ENCODE results near the gene SULT2B1. TPM values are rescaled to one million over a fixed set of nuclear protein-coding genes. Genes with fewer than 3 reads are reported as not detected.
A peak's percentile ranks its signal among the peaks of the same experiment; 100 is the strongest.

Gene SULT2B1
- total and polyA plus RNA-seq, 2 of the 4 experiments (the other 2 are of a cell fraction): 0.09 TPM; not detected in 1

DNA sequence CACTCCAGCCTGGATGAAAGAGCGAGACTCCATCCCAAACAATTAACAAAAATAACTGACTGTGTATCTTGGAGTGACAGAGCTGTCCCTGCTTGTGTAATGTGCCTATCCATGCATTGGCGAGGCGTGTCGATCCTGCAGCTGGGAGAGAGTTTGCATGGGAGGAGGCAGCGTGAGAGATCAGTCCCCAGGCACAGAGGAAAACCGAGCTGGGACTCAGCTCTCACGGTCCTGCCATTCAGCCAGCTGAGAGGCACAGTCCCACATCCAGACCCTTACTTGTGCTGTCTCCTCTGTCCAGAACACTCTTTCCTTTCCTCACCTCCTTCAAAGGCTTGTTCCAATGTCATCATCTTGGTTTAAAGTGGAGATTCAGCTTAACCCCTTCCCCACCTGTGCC is 11.9 kb upstream of the SULT2B1 start:
- no peak overlapping the region for H2BK15ac ChIP-seq (ENCODE audit: low read depth, low read length)
- H3K4ac ChIP-seq (ENCODE audit: low read depth, low read length): no peak overlapping the region
- TF ChIP-seq FOS (IDR thresholded peaks at IDR 0.05; ENCODE audit: low read depth, low read length): no peak
- no peak for TF ChIP-seq ELK1 (IDR thresholded peaks at IDR 0.05; ENCODE audit: borderline replicate concordance, low read depth, low read length)
- TF ChIP-seq RAD21 (IDR thresholded peaks at IDR 0.05; ENCODE audit: low read length): no peak
- no peak for TF ChIP-seq MXI1 (IDR thresholded peaks at IDR 0.05; ENCODE audit: borderline replicate concordance, low read depth, low read length)
- TF ChIP-seq RCOR1 (IDR thresholded peaks at IDR 0.05; ENCODE audit: insufficient replicate concordance, low read length): no peak
- no peak for TF ChIP-seq CTCF (conservative IDR thresholded peaks at IDR 0.05; ENCODE audit: low read depth, low read length)
- no peaks in the 10 kb centered on the region for H3K79me1 ChIP-seq (ENCODE audit: low read depth in 1 of 2, low read length in 2 of 2)
- no peak overlapping the region for H3K56ac ChIP-seq (ENCODE audit: extremely low read depth, insufficient read depth, low read length)
- no TSS peak for BruUV-seq (replicated peaks)
- no peak overlapping the region for H3K14ac ChIP-seq (replicated peaks; ENCODE audit: low read depth, low read length)
- H3K36me3 ChIP-seq (ENCODE audit: control insufficient read depth, insufficient read depth, low read length): no peaks in the 10 kb centered on the region
- H3K18ac ChIP-seq (ENCODE audit: low read depth, low read length): no peak overlapping the region
- no peak overlapping the region for H3K27ac ChIP-seq (ENCODE audit: insufficient read depth, low read length)
- in situ Hi-C loops (cut with MboI; ENCODE audit: low sequenced_read_pairs) (no loop called here), dilution Hi-C loops (cut with HindIII; ENCODE audit: low sequenced_read_pairs, unreplicated experiment) (no loop called here), intact Hi-C loops (cut with micrococcal nuclease) (no loop called here)
- no peaks in the 10 kb centered on the region for H3K9me1 ChIP-seq (ENCODE audit: insufficient read depth, low read length)
- no peaks in the 10 kb centered on the region for H4K20me1 ChIP-seq (ENCODE audit: insufficient read depth, low read length)
- H3K9me3 ChIP-seq (ENCODE audit: control insufficient read depth, insufficient read depth, low read length): no peaks in the 10 kb centered on the region
- peaks cover 3% of the 10 kb centered on the region for H3K4me1 ChIP-seq (ENCODE audit: control insufficient read depth, insufficient read depth, low read length)
- WGBS, 2 experiments (ENCODE audit: extremely low coverage in 2 of 2, insufficient read length in 1 of 2): no CpG with 5 or more reads among the region's 7 CpGs
- no peak overlapping the region for H2BK120ac ChIP-seq (ENCODE audit: low read depth, low read length)
- no peaks in the 10 kb centered on the region for H3K27me3 ChIP-seq (ENCODE audit: control insufficient read depth, insufficient read depth, low read length)
- no peak overlapping the region for H2BK5ac ChIP-seq (ENCODE audit: low read depth, low read length, poor library complexity, severe bottlenecking)
- ATAC-seq (ENCODE audit: low read depth): no peak
- H2BK20ac ChIP-seq (ENCODE audit: low read depth, low read length): no peak overlapping the region
- H4K8ac ChIP-seq (ENCODE audit: low read depth in 2 of 2, low read length in 2 of 2): no peak overlapping the region
- H4K91ac ChIP-seq (ENCODE audit: insufficient read depth, low read depth, low read length): no peak overlapping the region
- H2AFZ ChIP-seq (replicated peaks; ENCODE audit: low read length, poor library complexity): peak overlapping the region; percentile 12
- no peak overlapping the region for H3K23ac ChIP-seq (ENCODE audit: low read depth, low read length)
- H4K5ac ChIP-seq (ENCODE audit: low read depth, low read length): no peak overlapping the region
- H3K4me2 ChIP-seq (ENCODE audit: low read depth, low read length): no peak overlapping the region
- no peak overlapping the region for H2AK5ac ChIP-seq (ENCODE audit: low read depth, low read length)
- POLR2A ChIA-PET (ENCODE audit: unreplicated experiment): no interaction called here
- H3K4me3 ChIP-seq (ENCODE audit: insufficient read depth, low read depth, low read length): no peak overlapping the region
- no peak overlapping the region for H2AK9ac ChIP-seq (replicated peaks; ENCODE audit: low read depth, low read length, poor library complexity)
- CTCF ChIA-PET: no interaction called here
- no peak overlapping the region for H3K9ac ChIP-seq (ENCODE audit: low read depth, low read length)
- DNase-seq: no peak
